NCI-H226 (cell line): Measurements from ENCODE around the gene ACTR3.

Experiments used
- DNase-seq: peaks from one replicate; pipeline ENCODE4 v3.0.0-alpha.2; 2015

The ACTR3 gene

DNA sequence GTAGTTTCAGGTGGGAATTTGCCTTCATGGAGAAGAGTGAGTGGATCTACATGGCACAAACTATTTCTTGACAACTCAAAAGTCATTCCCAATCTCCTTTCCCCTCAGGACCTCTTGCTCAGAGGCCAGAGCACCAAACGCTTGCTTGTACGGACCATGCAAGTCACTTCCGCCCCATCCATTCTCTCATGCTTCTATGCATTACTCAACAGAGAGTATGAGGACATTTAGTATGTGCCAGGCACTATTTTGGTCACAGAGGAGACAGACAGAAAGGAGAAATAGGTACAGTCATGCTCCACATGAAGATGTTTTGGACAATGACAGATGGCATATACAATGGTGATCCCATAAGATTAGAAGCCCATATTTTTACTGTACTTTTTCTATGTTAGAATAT is 117.5 kb downstream of the ACTR3 start:
- no peak for DNase-seq

GRCh38 chr2:114008720-114009119 is 118.8 kb downstream of the ACTR3 start:
- no peak for DNase-seq

- DNase-seq = no peak
These were observed 119.5 kb downstream of the ACTR3 start for GRCh38 chr2:114009205-114009944.

GRCh38 chr2:114010001-114010400 is 120.1 kb downstream of the ACTR3 start:
- peak; percentile 49 for DNase-seq

- no peak for DNase-seq
These were observed 121.8 kb downstream of the ACTR3 start for GRCh38 chr2:114011713-114012112.
